Activated CD8-positive, alpha-beta memory T cell treated with anti-CD3 and anti-CD28 coated beads, Interleukin-2, amount 50 U/mL, for 1 hour (primary cell): Measurements from ENCODE around the gene ZBTB21.
"Not testable (repeated sequence)": the region's sequence is repeated elsewhere in the genome, so short reads cannot be mapped to it uniquely, and the experiment has no call there.

Experiments used
- DNase-seq: peaks from one replicate; pipeline ENCODE4 v3.0.0-alpha.2; 2020; ENCODE audit errors: extremely low read depth

Gene ZBTB21

GRCh38 chr21:42019101-42019605 lies 9.0 kb upstream of the ZBTB21 start:
- no peak for DNase-seq

- DNase-seq, result no peak
These were observed 6.9 kb upstream of the ZBTB21 start for GRCh38 chr21:42017022-42017421.

- DNase-seq, result no peak
These were observed 6.3 kb upstream of the ZBTB21 start for GRCh38 chr21:42016364-42016985.

- no peak for DNase-seq
These were observed 3.8 kb upstream of the ZBTB21 start for GRCh38 chr21:42013931-42014330.

GRCh38 chr21:42013376-42013775 lies 3.2 kb upstream of the ZBTB21 start:
- DNase-seq, result no peak

GRCh38 chr21:42012763-42013329 lies 2.7 kb upstream of the ZBTB21 start:
- no peak for DNase-seq

GRCh38 chr21:42012344-42012743 lies 2.2 kb upstream of the ZBTB21 start:
- no peak for DNase-seq

GRCh38 chr21:42010507-42011495 lies 641 bp upstream of the ZBTB21 start:
- no peak for DNase-seq

GRCh38 chr21:42009018-42009830 lies 936 bp downstream of the ZBTB21 start:
- no peak for DNase-seq

GRCh38 chr21:42007356-42007940 lies 2.7 kb downstream of the ZBTB21 start:
- no peak for DNase-seq

GRCh38 chr21:42006765-42007164 lies 3.4 kb downstream of the ZBTB21 start:
- no peak for DNase-seq

- DNase-seq, result no peak
These were observed 5.6 kb downstream of the ZBTB21 start for GRCh38 chr21:42004406-42005199.

GRCh38 chr21:42003051-42003461 lies 7.1 kb downstream of the ZBTB21 start:
- no peak for DNase-seq

GRCh38 chr21:42002421-42002958 lies 7.7 kb downstream of the ZBTB21 start:
- no peak for DNase-seq

GRCh38 chr21:42001781-42002180 lies 8.4 kb downstream of the ZBTB21 start:
- no peak for DNase-seq

GRCh38 chr21:42000908-42001307 lies 9.3 kb downstream of the ZBTB21 start:
- DNase-seq, result no peak

GRCh38 chr21:41997657-41998056 lies 12.5 kb downstream of the ZBTB21 start:
- no peak for DNase-seq

- no peak for DNase-seq
These were observed 14.6 kb downstream of the ZBTB21 start for GRCh38 chr21:41995577-41995976.

GRCh38 chr21:41994613-41995012 lies 15.5 kb downstream of the ZBTB21 start:
- not testable (repeated sequence) for DNase-seq

GRCh38 chr21:41993744-41994143 lies 16.4 kb downstream of the ZBTB21 start:
- DNase-seq, result no peak
